WERI-Rb-1 (cell line): ENCODE data around the gene ACSL5.
"Not testable (repeated sequence)": the region's sequence is repeated elsewhere in the genome, so short reads cannot be mapped to it uniquely, and the experiment has no call there.

ENCODE experiments used
- DNase-seq: peaks from one replicate; pipeline ENCODE4 v3.0.0-alpha.2; 2020
- H3K27ac ChIP-seq: fragments of 250-450 bp; sonication (Bioruptor Pico); 2 replicates; pipeline ENCODE4 v1.5.1; 2020; ENCODE audit warnings: mild to moderate bottlenecking, moderate library complexity
- H3K27me3 ChIP-seq: fragments of 250-450 bp; sonication (Bioruptor Pico); 2 replicates; pipeline ENCODE4 v1.5.1; 2021; ENCODE audit warnings: mild to moderate bottlenecking, low read depth, moderate library complexity; ENCODE audit not compliant: insufficient read depth, severe bottlenecking
- H3K36me3 ChIP-seq: fragments of 250-450 bp; sonication (Bioruptor Pico); 2 replicates; pipeline ENCODE4 v1.5.1; 2020; ENCODE audit warnings: mild to moderate bottlenecking, moderate library complexity
- H3K4me3 ChIP-seq: 2 replicates; pipeline ENCODE4 v1.5.1; 2011; ENCODE audit warnings: low read depth, mild to moderate bottlenecking, control low read depth, low read length
- H3K9me3 ChIP-seq: fragments of 250-450 bp; sonication (Bioruptor Pico); 2 replicates; pipeline ENCODE4 v1.5.1; 2021; ENCODE audit warnings: mild to moderate bottlenecking, moderate library complexity; ENCODE audit not compliant: severe bottlenecking
- TF ChIP-seq, protein P1 (sequence below): IDR thresholded peaks from 2 replicates; pipeline ENCODE4 v1.5.1; 2011; ENCODE audit warnings: low read depth, mild to moderate bottlenecking, control low read depth, inconsistent platforms, low read length

ACSL5 gene

DNA sequence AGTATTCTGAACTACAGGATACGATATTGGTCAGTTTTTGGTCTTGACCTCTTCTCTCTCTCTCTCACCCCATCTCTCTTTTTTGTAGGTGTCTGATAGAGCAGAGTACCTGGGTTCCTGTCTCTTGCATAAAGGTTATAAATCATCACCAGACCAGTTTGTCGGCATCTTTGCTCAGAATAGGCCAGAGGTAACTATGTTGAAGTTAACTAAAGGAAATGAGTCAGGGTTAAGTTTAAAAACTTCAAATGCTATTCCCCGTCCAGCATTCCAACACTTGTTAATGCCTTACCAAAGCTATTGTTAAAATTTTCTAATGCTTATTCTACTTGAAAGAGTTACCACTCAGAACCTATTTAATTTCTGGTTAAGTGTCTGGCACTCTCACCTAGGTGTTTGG lies 30.7 kb downstream of the ACSL5 start:
- TF ChIP-seq, protein P1, sequence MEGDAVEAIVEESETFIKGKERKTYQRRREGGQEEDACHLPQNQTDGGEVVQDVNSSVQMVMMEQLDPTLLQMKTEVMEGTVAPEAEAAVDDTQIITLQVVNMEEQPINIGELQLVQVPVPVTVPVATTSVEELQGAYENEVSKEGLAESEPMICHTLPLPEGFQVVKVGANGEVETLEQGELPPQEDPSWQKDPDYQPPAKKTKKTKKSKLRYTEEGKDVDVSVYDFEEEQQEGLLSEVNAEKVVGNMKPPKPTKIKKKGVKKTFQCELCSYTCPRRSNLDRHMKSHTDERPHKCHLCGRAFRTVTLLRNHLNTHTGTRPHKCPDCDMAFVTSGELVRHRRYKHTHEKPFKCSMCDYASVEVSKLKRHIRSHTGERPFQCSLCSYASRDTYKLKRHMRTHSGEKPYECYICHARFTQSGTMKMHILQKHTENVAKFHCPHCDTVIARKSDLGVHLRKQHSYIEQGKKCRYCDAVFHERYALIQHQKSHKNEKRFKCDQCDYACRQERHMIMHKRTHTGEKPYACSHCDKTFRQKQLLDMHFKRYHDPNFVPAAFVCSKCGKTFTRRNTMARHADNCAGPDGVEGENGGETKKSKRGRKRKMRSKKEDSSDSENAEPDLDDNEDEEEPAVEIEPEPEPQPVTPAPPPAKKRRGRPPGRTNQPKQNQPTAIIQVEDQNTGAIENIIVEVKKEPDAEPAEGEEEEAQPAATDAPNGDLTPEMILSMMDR = no peak
- H3K4me3 ChIP-seq = no peak overlapping the region
- H3K27ac ChIP-seq = no peak overlapping the region
- H3K27me3 ChIP-seq = no peaks in the 10 kb centered on the region
- H3K9me3 ChIP-seq = no peaks in the 10 kb centered on the region
- no peak for DNase-seq
- no peaks in the 10 kb centered on the region for H3K36me3 ChIP-seq

DNA sequence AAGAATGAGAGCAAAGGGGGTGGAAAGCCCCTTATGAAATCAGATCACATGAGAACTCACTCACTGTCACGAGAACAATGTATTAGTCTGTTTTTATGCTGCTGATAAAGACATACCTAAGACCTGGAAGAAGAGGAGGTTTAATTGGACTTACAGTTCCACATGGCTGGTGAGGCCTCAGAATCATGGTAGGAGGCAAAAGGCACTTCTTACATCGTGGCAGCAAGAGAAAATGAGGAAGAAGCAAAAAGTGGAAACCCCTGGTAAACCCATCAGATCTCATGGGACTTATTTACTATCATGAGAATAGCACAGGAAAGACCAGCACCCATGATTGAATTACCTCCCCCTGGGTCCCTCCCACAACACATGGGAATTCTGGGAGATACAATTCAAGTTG lies 32.9 kb downstream of the ACSL5 start:
- DNase-seq, H3K36me3 ChIP-seq: not testable (repeated sequence)

DNA sequence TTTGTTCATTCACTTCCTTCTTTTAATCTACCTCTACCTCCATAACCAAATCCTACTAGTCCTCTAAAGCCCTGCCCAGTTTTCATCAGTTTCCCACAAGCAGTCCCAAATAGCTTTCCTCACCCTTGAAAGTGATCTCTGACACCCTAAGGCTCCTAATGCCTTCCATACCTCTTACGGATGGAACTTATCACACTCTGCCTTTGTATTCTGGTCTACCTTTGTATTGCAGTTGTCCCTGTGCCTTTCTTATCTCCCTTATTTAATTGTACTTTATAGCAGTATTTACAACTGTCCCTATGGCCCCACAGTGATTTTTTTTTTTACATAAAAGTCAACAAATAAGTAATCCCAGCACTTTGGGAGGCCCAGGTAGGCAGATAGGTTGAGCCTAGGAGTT lies 33.8 kb downstream of the ACSL5 start:
- H3K9me3 ChIP-seq = no peaks in the 10 kb centered on the region
- H3K27ac ChIP-seq = no peak overlapping the region
- H3K27me3 ChIP-seq = no peaks in the 10 kb centered on the region
- H3K4me3 ChIP-seq = no peak overlapping the region
- no peaks in the 10 kb centered on the region for H3K36me3 ChIP-seq
- DNase-seq = no peak
- TF ChIP-seq, protein P1 = no peak

More for the DNA sequence above, 32.9 kb downstream of the ACSL5 start:
- not testable (repeated sequence) for H3K27me3 ChIP-seq, H3K9me3 ChIP-seq, H3K4me3 ChIP-seq, H3K27ac ChIP-seq

DNA sequence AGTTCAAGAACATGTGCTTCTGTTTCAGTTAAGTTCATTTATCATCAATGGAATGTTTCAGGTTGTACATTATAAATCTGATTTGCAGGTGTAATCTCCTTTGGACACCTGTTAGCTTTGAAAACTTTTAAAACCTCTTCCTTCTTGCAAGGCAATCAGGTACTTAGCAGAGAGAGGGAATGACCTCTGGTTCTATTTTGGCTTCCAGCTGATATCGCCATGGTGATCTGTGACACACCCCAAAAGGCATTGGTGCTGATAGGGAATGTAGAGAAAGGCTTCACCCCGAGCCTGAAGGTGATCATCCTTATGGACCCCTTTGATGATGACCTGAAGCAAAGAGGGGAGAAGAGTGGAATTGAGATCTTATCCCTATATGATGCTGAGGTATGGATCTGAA lies 35.4 kb downstream of the ACSL5 start:
- no peak overlapping the region for H3K27ac ChIP-seq
- no peaks in the 10 kb centered on the region for H3K27me3 ChIP-seq
- TF ChIP-seq, protein P1 = no peak
- no peak overlapping the region for H3K4me3 ChIP-seq
- H3K9me3 ChIP-seq = no peaks in the 10 kb centered on the region
- no peaks in the 10 kb centered on the region for H3K36me3 ChIP-seq
- no peak for DNase-seq

DNA sequence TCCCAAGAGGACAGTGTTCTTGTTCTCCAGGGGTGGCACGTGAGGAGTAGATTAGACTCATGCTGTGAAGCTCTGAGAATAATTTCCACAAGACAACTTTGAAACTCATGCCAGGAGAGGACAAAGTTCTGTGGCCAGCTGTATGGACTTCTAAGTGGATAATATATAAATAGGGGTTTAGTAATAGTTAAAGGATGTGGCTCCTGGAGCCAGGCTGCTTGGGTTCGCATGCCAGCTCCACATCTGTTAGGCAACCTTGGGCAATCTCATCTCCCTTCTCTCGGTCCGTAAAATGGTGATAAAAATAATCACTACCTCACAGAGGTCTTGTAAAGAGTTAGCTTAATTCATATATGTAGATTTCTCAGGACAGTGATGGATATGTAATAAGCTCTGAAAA lies 35.8 kb downstream of the ACSL5 start:
- H3K27me3 ChIP-seq = no peaks in the 10 kb centered on the region
- no peaks in the 10 kb centered on the region for H3K9me3 ChIP-seq
- no peaks in the 10 kb centered on the region for H3K36me3 ChIP-seq
- H3K27ac ChIP-seq = no peak overlapping the region
- no peak for DNase-seq
- TF ChIP-seq, protein P1 = no peak
- H3K4me3 ChIP-seq = no peak overlapping the region

DNA sequence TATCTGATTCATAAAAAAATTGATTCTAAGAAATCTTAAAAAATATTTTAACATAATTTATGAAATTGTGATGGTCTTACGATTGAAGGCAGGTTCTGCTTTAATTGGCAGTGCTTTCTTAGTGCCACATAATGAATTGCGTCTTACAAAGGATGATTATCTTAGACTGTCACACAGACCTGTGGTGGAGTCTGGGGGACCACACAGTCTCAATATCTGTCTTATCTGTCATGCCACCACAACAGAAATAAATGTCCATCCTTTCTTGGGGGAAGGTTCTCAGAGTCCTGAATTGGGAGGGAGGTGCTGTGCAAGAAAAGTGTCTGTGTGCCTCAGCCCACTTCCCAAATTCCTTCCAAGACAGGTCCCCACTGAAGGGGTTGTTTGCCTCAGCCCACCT lies 38.8 kb downstream of the ACSL5 start:
- TF ChIP-seq, protein P1 = no peak
- Histone ChIP-seq H3K36me3 (no peaks in the 10 kb centered on the region), H3K9me3 (no peaks in the 10 kb centered on the region), H3K27me3 (no peaks in the 10 kb centered on the region), H3K4me3 (no peak overlapping the region), H3K27ac (no peak overlapping the region)
- no peak for DNase-seq
